ENCODE data around the gene TNS1.

Gene TNS1

GRCh38 chr2:217998926-217999594 is 3.7 kb downstream of the TNS1 start:
- DNase-seq (ENCODE audit: low spot score): no peak

- no peak for DNase-seq (ENCODE audit: low spot score)
These were observed 5.3 kb downstream of the TNS1 start for GRCh38 chr2:217997510-217997909.

DNA sequence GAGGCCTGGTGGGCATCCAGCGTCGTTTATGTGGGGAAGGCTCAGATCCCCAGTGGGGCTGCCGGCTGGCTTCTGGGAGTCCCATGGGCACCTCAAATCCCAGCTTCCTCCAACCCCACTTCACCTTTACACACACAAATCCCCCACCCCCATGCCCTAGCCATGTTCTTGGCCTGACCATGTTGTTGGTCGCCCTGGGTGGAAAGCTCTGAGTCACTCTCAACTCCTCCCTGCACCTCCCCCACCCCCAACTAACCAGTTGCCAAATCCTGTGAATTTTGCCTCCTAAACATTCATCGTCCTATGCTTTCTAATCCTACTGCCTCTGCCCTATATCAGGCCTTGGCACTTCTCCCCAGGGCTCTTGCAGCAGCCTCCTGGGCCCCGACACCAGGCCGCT is 6.4 kb downstream of the TNS1 start:
- no peak for DNase-seq (ENCODE audit: low spot score)

- DNase-seq (ENCODE audit: low spot score): no peak
These were observed 7.0 kb downstream of the TNS1 start for GRCh38 chr2:217995731-217996231.

DNA sequence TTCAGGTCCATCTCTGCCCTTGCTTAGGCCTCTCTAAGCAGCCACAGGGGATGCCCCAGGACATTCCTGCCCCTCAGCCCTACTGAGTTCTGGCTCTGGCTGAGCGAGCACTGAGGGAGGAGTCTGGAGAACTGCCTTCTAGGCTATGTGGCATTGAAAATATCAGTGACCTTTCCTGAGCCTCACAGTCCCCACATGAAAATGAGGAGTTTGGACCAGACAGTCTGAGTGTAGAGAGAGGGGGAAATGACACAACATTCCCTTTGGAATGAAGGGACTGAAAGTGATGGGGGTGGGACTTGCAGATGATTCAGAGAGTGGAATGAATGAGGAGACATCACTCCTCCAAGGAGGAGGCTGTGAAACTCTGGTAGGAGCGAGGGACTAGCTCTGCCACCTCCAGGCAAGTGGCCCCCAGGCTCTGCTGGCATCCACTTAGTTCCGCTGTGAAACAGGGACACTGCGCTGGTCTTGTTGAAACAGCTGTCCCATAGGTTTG is 8.0 kb downstream of the TNS1 start:
- DNase-seq (ENCODE audit: low spot score): no peak

- peak; percentile 56 for DNase-seq (ENCODE audit: low spot score)
These were observed 8.9 kb downstream of the TNS1 start for GRCh38 chr2:217993817-217994463.

- no peak for DNase-seq (ENCODE audit: low spot score)
These were observed 9.7 kb downstream of the TNS1 start for GRCh38 chr2:217993138-217993537.

DNA sequence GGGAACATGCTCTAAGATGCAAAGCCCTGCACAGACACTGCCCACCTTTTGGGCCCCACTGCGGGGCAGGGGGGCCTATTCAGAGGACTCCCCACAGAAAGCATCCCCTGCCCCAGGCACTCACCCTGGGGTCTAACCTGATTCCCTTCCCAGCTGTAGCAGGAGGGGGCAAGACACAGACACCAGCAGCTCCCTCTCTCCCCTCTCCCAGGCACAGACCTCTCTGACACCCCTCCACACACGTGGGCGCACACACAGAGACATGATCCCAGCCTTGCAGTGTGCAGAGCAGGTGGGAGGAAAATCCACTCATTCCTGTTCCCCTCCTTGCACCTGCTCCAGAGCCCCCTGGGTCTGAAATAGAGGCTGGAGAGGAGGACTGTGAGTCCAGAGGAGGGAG is 10.7 kb downstream of the TNS1 start:
- no peak for DNase-seq (ENCODE audit: low spot score)

DNA sequence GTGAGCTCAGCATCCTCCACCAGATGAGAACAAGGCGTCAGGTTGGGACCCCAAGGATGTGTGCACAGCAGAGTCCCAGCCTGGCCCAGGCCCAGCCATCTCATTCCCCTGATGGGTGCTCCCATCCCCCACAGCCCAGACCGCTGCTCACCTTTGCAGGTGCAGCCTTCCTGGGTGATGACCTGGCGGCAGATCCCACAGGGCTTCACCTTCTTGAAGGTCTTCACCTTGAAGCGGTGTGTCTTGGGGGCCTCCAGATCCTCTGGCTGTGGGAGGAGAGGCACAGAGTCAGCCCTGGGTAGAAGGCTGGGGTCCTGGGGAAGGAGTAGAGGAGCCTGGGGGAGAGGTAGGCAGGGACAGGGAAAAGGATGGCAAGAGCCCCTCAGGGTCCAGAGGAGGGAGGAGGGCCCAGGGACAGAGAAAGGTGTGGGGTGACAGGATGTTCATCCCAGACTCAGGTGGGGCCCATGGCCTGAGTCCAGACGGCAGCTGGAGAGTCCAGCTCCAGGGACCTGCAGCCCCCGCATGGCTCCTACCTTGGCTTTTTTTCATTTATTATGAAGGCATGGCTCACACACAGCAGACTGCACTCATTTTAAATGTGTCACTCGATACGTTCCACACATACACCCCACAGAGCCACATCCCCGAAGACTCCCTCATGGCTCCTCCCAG is 11.9 kb downstream of the TNS1 start:
- DNase-seq (ENCODE audit: low spot score): no peak

GRCh38 chr2:217990389-217990788 is 12.4 kb downstream of the TNS1 start:
- DNase-seq (ENCODE audit: low spot score): no peak

DNA sequence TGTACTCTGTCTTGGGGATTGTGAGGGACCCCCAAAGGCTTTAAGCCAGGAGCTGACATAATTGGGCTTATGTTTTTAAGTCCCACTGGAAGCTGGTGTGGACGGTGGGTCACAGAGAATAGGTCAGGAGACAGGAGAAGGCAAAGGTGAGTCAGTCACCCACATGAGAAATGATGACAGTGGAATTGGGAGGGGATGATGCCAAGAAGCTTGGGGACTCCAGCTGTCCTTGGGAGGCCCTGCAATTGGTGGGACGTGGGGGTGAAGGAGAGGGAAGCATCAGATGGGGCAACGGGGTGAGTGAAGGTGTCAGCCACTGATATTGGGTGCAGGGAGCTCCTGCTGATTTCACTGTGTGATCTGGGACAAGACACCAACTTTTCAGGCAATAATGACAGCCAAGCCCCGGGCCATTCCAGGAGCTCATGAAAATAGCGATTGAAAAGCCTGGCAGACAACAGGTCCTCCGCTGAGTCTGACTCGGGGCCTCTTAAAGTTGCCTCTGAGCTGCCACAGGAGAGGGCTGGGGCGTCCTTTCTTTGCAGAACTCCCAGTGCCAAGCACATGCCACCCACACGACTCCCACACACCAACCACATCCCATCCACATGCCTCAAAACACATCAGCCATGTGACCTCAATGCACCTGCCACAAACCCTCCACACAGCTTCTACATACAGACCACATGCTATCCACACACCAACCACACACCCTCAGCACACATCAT is 13.4 kb downstream of the TNS1 start:
- DNase-seq (ENCODE audit: low spot score): no peak

DNA sequence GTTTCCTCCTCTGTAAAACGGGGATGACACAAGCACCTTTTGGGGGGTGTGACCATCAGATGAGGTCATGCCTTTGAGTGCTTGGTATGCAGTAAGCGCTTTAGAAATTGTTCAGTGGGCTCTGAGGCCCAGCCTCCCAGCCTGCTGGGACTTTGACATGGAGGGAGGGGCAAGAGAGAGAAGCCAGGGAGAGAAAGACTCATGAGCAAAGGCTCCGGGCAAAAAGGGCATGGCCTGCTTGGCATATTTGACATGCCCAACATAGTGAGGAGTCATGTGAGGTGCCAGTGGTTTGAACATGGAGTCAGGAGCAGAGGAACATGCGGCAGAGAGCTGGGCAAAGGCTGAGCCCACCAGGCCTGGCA is 14.0 kb downstream of the TNS1 start:
- DNase-seq (ENCODE audit: low spot score): no peak

- peak; percentile 75 for DNase-seq (ENCODE audit: low spot score)
These were observed 14.6 kb downstream of the TNS1 start for GRCh38 chr2:217988014-217988839.

DNA sequence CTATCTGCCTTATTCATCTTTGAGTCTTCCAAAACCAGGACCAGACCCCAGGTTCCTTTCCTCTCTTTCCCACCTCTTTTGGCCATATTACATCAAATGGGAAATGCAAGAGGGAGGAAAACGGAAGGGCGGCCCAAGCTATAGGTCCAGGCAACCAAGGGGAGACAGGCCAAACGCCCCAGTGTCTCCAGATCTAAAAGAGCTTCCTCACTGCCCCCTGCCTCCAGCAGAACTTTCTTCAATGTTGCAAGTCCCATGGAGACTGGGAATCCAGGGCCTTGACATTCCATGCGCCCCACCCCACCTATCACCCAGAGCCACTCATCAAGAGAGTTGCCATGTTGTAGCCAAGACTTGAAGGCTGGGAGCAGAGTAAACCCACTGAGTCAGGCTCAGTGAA is 15.4 kb downstream of the TNS1 start:
- DNase-seq (ENCODE audit: low spot score): no peak

GRCh38 chr2:217986256-217986961 is 16.4 kb downstream of the TNS1 start:
- no peak for DNase-seq (ENCODE audit: low spot score)

DNA sequence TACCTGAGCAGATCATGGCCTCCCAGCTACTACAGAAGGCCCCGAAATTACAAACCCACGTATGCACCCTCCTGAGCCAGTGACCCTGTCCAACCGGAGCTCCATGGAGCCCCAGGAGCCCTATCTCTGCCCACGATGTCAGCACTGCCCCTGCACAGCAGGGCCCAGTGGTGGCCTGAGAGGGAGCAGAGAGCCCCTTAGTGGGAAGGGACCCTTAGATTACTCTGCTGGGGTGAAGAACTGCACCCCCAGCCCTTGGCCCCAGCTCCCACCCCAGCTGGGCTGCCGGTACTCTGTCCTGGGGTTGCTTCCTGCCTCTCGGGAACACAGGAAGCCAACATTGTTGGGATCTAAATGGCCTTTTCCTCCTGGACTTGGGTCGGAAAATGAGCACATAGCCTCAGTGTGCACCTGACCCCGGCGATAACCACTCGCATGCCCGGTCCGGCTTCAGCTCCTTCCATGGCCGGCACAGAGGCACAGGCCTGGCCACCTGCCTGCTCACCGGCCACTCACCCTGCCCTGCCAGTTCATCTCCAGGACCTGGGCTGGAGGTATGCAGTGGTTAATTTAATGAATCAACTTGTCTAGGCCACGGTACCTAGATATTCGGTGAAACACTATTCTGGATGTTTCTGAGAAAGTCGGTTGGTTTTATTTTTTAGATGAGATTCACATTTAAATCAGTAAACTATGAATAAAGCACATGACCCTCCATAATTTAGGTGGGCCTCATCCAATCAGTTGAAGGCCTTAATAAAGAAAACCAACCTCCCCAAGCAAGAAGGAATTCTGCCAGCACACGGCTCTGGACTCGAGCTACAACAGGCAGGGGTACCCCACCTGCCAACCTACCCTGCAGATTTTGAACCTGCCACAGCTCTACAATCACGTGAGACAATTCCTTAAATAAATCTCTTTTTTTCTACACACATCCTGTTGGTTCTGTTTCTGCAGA is 19.2 kb downstream of the TNS1 start:
- DNase-seq (ENCODE audit: low spot score): no peak

DNA sequence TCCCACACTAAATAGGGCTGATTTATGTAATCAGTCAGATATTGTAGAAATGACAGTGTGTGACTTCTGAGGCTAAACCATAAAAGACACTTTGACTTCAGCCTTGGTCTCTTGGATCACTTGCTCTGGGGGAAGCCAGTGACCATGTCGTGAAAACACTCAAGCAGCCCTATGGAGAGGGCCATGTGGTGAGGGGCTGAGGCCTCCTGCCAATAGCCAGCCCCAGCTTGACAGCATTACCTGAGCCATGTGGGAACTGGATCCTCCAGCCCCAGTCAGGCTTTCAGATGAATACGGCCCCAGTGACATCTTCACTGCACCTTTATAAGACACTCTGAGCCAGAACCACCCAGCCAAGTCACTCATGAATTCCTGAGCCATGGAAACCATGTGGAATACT is 20.8 kb downstream of the TNS1 start:
- no peak for DNase-seq (ENCODE audit: low spot score)

GRCh38 chr2:217981084-217981730 is 21.6 kb downstream of the TNS1 start:
- no peak for DNase-seq (ENCODE audit: low spot score)

- no peak for DNase-seq (ENCODE audit: low spot score)
These were observed 22.2 kb downstream of the TNS1 start for GRCh38 chr2:217980591-217980990.
